H1 (cell line): ENCODE data around the gene MVK. TPM values are rescaled to one million over a fixed set of nuclear protein-coding genes. Genes with fewer than 3 reads are reported as not detected.

Experiments used
- CTCF ChIA-PET: fragments of 300-600 bp; sonication (Branson Sonifier 250); formaldehyde crosslinking; loops from one replicate; lab custom pipeline; 2021; ENCODE audit not compliant: partially characterized antibody; lab: Charles Lee
- POLR2A ChIA-PET: fragments of 300-600 bp; sonication (Branson Sonifier 250); formaldehyde crosslinking; loops from one replicate; lab custom pipeline; 2021; ENCODE audit warnings: inconsistent platforms; ENCODE audit not compliant: partially characterized antibody; lab: Charles Lee
- DNase-seq, 2 experiments: peaks; one replicate each; pipeline versions ENCODE4 v3.0.0 to v3.0.0-alpha.2; 2010 to 2022; ENCODE audit warnings: low spot score in 2 of 2, low read depth in 1 of 2, mixed read lengths in 1 of 2
- FAIRE-seq: peaks from 2 replicates; lab custom pipeline; 2011; peaks lifted over from hg19 to GRCh38; lab: Jason Lieb, UNC
- H2AFZ ChIP-seq: 2 replicates; pipeline ENCODE4 v1.8.1; 2012; ENCODE audit warnings: low read length, inconsistent platforms
- H2AK5ac ChIP-seq: 2 replicates; pipeline ENCODE4 v1.6.1; 2013; ENCODE audit warnings: low read depth, low read length
- H2BK120ac ChIP-seq: replicated peaks from 2 replicates; pipeline ENCODE3; 2013; ENCODE audit warnings: low read depth, low read length, inconsistent platforms
- H2BK12ac ChIP-seq: 2 replicates; pipeline ENCODE4 v1.6.1; 2013; ENCODE audit warnings: low read depth, low read length
- H2BK15ac ChIP-seq: 2 replicates; pipeline ENCODE4 v1.6.1; 2013; ENCODE audit warnings: low read length
- H2BK20ac ChIP-seq: 2 replicates; pipeline ENCODE4 v1.6.1; 2013; ENCODE audit warnings: low read length
- H2BK5ac ChIP-seq: 2 replicates; pipeline ENCODE4 v1.6.1; 2013; ENCODE audit warnings: low read depth, low read length
- H3K14ac ChIP-seq: 2 replicates; pipeline ENCODE4 v1.6.1; 2013; ENCODE audit warnings: inconsistent platforms; ENCODE audit not compliant: insufficient read length
- H3K18ac ChIP-seq: 2 replicates; pipeline ENCODE4 v1.6.1; 2013; ENCODE audit warnings: low read length; ENCODE audit errors: extremely low read depth
- H3K23ac ChIP-seq: 2 replicates; pipeline ENCODE4 v1.6.1; 2013; ENCODE audit warnings: inconsistent platforms; ENCODE audit not compliant: insufficient read length
- H3K23me2 ChIP-seq: 2 replicates; pipeline ENCODE4 v1.6.1; 2013; ENCODE audit warnings: low read depth, low read length
- H3K27ac ChIP-seq: 2 replicates; pipeline ENCODE4 v1.6.1; 2011; ENCODE audit warnings: low read depth, low read length, inconsistent platforms
- H3K27me3 ChIP-seq, 4 experiments: replicated peaks in 1 of 4; 1 replicate in 1 of 4; 2 replicates in 3 of 4; pipeline versions ENCODE4 v1.6.1 to v1.8.1; 2011 to 2013; ENCODE audit warnings: low read length in 3 of 4, mild to moderate bottlenecking in 3 of 4, inconsistent platforms in 2 of 4, mixed read lengths in 2 of 4, moderate library complexity in 1 of 4; ENCODE audit not compliant: control insufficient read depth in 3 of 4, insufficient read depth in 3 of 4; ENCODE audit errors: extremely low read depth in 1 of 4
- H3K36me3 ChIP-seq, 4 experiments: 2 replicates each; pipeline versions ENCODE4 v1.6.1 to v1.8.1; 2011 to 2013; ENCODE audit warnings: mild to moderate bottlenecking in 4 of 4, low read length in 3 of 4, moderate library complexity in 2 of 4, control low read depth in 1 of 4, inconsistent platforms in 1 of 4; ENCODE audit not compliant: insufficient read depth in 4 of 4, control insufficient read depth in 2 of 4
- H3K4ac ChIP-seq: replicated peaks from 2 replicates; pipeline ENCODE3; 2013; ENCODE audit warnings: low read length, low read depth, mixed read lengths, inconsistent platforms; ENCODE audit not compliant: insufficient read length
- H3K4me1 ChIP-seq, 4 experiments: replicated peaks in 1 of 4; 1 replicate in 1 of 4; 2 replicates in 3 of 4; pipeline versions ENCODE4 v1.6.1 to v1.8.1; 2011 to 2013; ENCODE audit warnings: low read length in 3 of 4, inconsistent platforms in 2 of 4, mixed read lengths in 1 of 4; ENCODE audit not compliant: insufficient read depth in 4 of 4, control insufficient read depth in 3 of 4
- H3K4me2 ChIP-seq, 2 experiments: 2 replicates each; pipeline versions ENCODE4 v1.6.1 to v1.8.1; 2011 to 2013; ENCODE audit warnings: low read depth in 2 of 2, low read length in 2 of 2, control low read depth in 1 of 2, inconsistent platforms in 1 of 2, mild to moderate bottlenecking in 1 of 2; ENCODE audit not compliant: insufficient read depth in 1 of 2
- H3K4me3 ChIP-seq, 4 experiments: fragments of 200-600, 300-600 bp in 1 of 4; sonication (generic), shearing (Covaris generic), sonication (Bioruptor Twin) in 1 of 4; 2 replicates each; pipeline versions ENCODE4 v1.5.1 to v1.8.1; 2011 to 2016; ENCODE audit warnings: low read length in 4 of 4, low read depth in 3 of 4, control low read depth in 2 of 4, inconsistent platforms in 2 of 4, mild to moderate bottlenecking in 2 of 4, mixed read lengths in 1 of 4, moderate library complexity in 1 of 4; ENCODE audit not compliant: insufficient read depth in 2 of 4; ENCODE audit errors: extremely low read depth in 1 of 4
- H3K56ac ChIP-seq: replicated peaks from 2 replicates; pipeline ENCODE3; 2013; ENCODE audit warnings: low read depth, mild to moderate bottlenecking, mixed read lengths, low read length, inconsistent platforms; ENCODE audit not compliant: insufficient read length
- H3K79me1 ChIP-seq: 2 replicates; pipeline ENCODE4 v1.6.1; 2013; ENCODE audit warnings: low read depth, low read length, control low read depth
- H3K79me2 ChIP-seq, 2 experiments: 2 replicates each; pipeline versions ENCODE4 v1.6.1 to v1.8.1; 2012 to 2013; ENCODE audit warnings: low read length in 2 of 2, mild to moderate bottlenecking in 2 of 2, inconsistent platforms in 1 of 2; ENCODE audit not compliant: insufficient read depth in 2 of 2, control insufficient read depth in 1 of 2
- H3K9ac ChIP-seq, 4 experiments: replicated peaks in 1 of 4; 1 replicate in 1 of 4; 2 replicates in 3 of 4; pipeline versions ENCODE4 v1.6.1 to v1.8.1; 2011 to 2013; ENCODE audit warnings: low read depth in 3 of 4, low read length in 3 of 4, control low read depth in 2 of 4, mild to moderate bottlenecking in 2 of 4, moderate library complexity in 2 of 4, inconsistent platforms in 1 of 4; ENCODE audit errors: extremely low read depth in 1 of 4
- H3K9me3 ChIP-seq, 2 experiments: 2 replicates each; pipeline versions ENCODE4 v1.6.1 to v1.8.1; 2012 to 2013; ENCODE audit warnings: mild to moderate bottlenecking in 2 of 2, moderate library complexity in 2 of 2, control low read depth in 1 of 2, inconsistent platforms in 1 of 2, low read depth in 1 of 2, low read length in 1 of 2, mixed read lengths in 1 of 2; ENCODE audit not compliant: insufficient read depth in 2 of 2
- H4K20me1 ChIP-seq, 2 experiments: replicated peaks in 1 of 2; 2 replicates each; pipeline versions ENCODE3 to v1.8.1; 2011 to 2013; ENCODE audit warnings: inconsistent platforms in 2 of 2, low read length in 2 of 2, mild to moderate bottlenecking in 1 of 2; ENCODE audit not compliant: insufficient read depth in 2 of 2, control insufficient read depth in 1 of 2
- H4K5ac ChIP-seq: 2 replicates; pipeline ENCODE4 v1.6.1; 2013; ENCODE audit warnings: low read length, low read depth, mixed read lengths, inconsistent platforms; ENCODE audit not compliant: insufficient read length
- H4K8ac ChIP-seq: 2 replicates; pipeline ENCODE4 v1.8.0; 2013; ENCODE audit warnings: mild to moderate bottlenecking, moderate library complexity, low read length, inconsistent platforms; ENCODE audit not compliant: insufficient read depth; ENCODE audit errors: extremely low read depth
- H4K91ac ChIP-seq: replicated peaks from 2 replicates; pipeline ENCODE3; 2013; ENCODE audit warnings: low read length, mixed read lengths, inconsistent platforms; ENCODE audit not compliant: insufficient read length
- CHD2 ChIP-seq: IDR thresholded peaks from 2 replicates; pipeline ENCODE4 v1.6.1; 2012; ENCODE audit warnings: low read length, improper control_type of control experiment
- KDM5A ChIP-seq: fragments of 200-600 bp; IDR thresholded peaks from 2 replicates; pipeline ENCODE4 v1.7.1; 2012; ENCODE audit warnings: mild to moderate bottlenecking, low read length, inconsistent platforms, mixed read lengths
- RNF2 ChIP-seq: fragments of 200-900, 300-1000 bp; sonication (generic); IDR thresholded peaks from 2 replicates; pipeline ENCODE4 v1.7.1; 2016; ENCODE audit warnings: borderline replicate concordance, low read depth, mild to moderate bottlenecking, antibody characterized with exemption, low read length; ENCODE audit not compliant: poor library complexity, severe bottlenecking; ENCODE audit errors: missing control alignments
- YY1 ChIP-seq: IDR thresholded peaks from 2 replicates; pipeline ENCODE4 v1.6.1; 2011; ENCODE audit warnings: low read depth, mild to moderate bottlenecking, low read length
- WGBS, 2 experiments: shearing (Covaris generic) in 1 of 2; methylation state at CpG; one replicate each; pipeline versions ENCODE4 v1.1.6 to v1.1.7; 2013 to 2015; ENCODE audit warnings: low lambda C conversion rate in 2 of 2, mixed read lengths in 2 of 2, inconsistent platforms in 1 of 2, low coverage in 1 of 2, missing lambda C conversion rate in 1 of 2; ENCODE audit not compliant: insufficient replicate concordance in 2 of 2, insufficient coverage in 1 of 2, insufficient read length in 1 of 2; ENCODE audit errors: extremely low coverage in 1 of 2, missing lambda C conversion rate in 1 of 2; 5-methylcytosine and 5-hydroxymethylcytosine counted together
- polyA plus RNA-seq, 7 experiments: library from polyadenylated mRNA; depleted of rRNA in 3 of 7; stranded (reverse) in 5 of 7; unstranded in 2 of 7; fragments of >200 nt in 5 of 7; fragments of 200-250 nt in 2 of 7; gene quantifications; 1 replicate in 5 of 7; 2 replicates in 1 of 7; 4 replicates in 1 of 7; pipeline versions ENCODE4 v1.2.1 to v1.2.3, GENCODE V29; 2011 to 2013; ENCODE audit warnings: missing spikeins in 2 of 7, mixed read lengths in 2 of 7
- total RNA-seq: library from RNA; stranded (reverse); fragmentation: NEBNext Ultra II Directional; extraction: Animal tissue kit (Norgen Biotek cat#: 25700); gene quantifications from 2 replicates; pipeline ENCODE4 v1.2.1, GENCODE V29; 2021

MVK gene
- total and polyA plus RNA-seq, 2 of the 8 experiments (the other 6 are each of a cell fraction or from before 2014, with no cell fraction given) = 15.7 to 20.9 TPM

- Histone ChIP-seq H2BK15ac (no peak overlapping the region), H2BK20ac (no peak overlapping the region), H2BK12ac (no peak overlapping the region), H3K14ac (no peak overlapping the region), H3K4me3 (no peak overlapping the region), H3K27ac (no peak overlapping the region), H2AK5ac (no peak overlapping the region), H2BK120ac (no peak overlapping the region), H3K79me2 (no peaks in the 10 kb centered on the region), H3K27me3 (no peaks in the 10 kb centered on the region), H3K23ac (no peak overlapping the region), H3K9me3 (peaks cover 0 to 8% of the 10 kb centered on the region in 2 experiments; a peak in 1 of 4 replicates), H3K4ac (no peak overlapping the region), H3K4me1 (peaks cover 0 to 2% (median 0%) of the 10 kb centered on the region in 4 experiments; a peak in 1 of 7 replicates), H3K18ac (no peak overlapping the region), H3K9ac (no peak overlapping the region), H4K91ac (no peak overlapping the region), H3K56ac (no peak overlapping the region), H3K36me3 (no peaks in the 10 kb centered on the region), H3K23me2 (peaks cover 20% of the 10 kb centered on the region; the same call in 1 of the 2 replicates), H4K5ac (no peak overlapping the region), H4K20me1 (peaks cover 0 to 10% of the 10 kb centered on the region in 2 experiments), H3K79me1 (no peaks in the 10 kb centered on the region), H2AFZ (no peak overlapping the region), H4K8ac (no peak overlapping the region; the same call in 1 of the 2 replicates), H3K4me2 (no peak overlapping the region), H2BK5ac (no peak overlapping the region)
- POLR2A ChIA-PET = interaction anchor here (1.0 kb wide), 1 partner anchor 75 kb away, joined by 3 read pairs; no protein-coding TSS in a partner anchor
- no peak for TF ChIP-seq RNF2
- TF ChIP-seq CHD2 = no peak
- no peak for TF ChIP-seq YY1
- no peak for TF ChIP-seq KDM5A
- WGBS, 2 experiments = 62% methylated on average over 5 of the region's 6 CpGs; no CpG with 5 or more reads in 1 of the 2 experiments
- FAIRE-seq (no peak), DNase-seq (no peak)
- CTCF ChIA-PET = interaction anchor here (0.7 kb wide), 1 partner anchor 11 kb away, joined by 3 read pairs; no protein-coding TSS in a partner anchor
These were observed 63.8 kb downstream of the MVK start for GRCh38 chr12:109637348-109637747.
